Lower lobe of right lung (tissue), 2 donors: ENCODE measurements around the gene GBP3. TPM values are rescaled to one million over a fixed set of nuclear protein-coding genes. Genes with fewer than 3 reads are reported as not detected.
"Not testable (repeated sequence)": the region's sequence is repeated elsewhere in the genome, so short reads cannot be mapped to it uniquely, and the experiment has no call there.

Experiments used
- ATAC-seq, 2 donors: fragments of 200-7000 bp; cut with Tn5 transposase; one replicate each; pipeline ENCODE4 v1.9.1; 2020 to 2022; ENCODE audit warnings: mild to moderate bottlenecking in 2 of 2, moderate library complexity in 2 of 2
- DNase-seq: peaks from one replicate; pipeline ENCODE4 v3.0.0-alpha.2; 2020
- H3K27ac ChIP-seq: fragments of 200-600 bp; one replicate; pipeline ENCODE4 v1.8.0; 2022
- H3K27me3 ChIP-seq: fragments of 200-600 bp; one replicate; pipeline ENCODE4 v1.8.0; 2022; ENCODE audit warnings: low read depth
- H3K36me3 ChIP-seq: fragments of 200-600 bp; one replicate; pipeline ENCODE4 v1.8.0; 2022; ENCODE audit warnings: mild to moderate bottlenecking
- H3K4me1 ChIP-seq: fragments of 200-600 bp; one replicate; pipeline ENCODE4 v1.8.0; 2022
- H3K4me3 ChIP-seq: fragments of 200-600 bp; one replicate; pipeline ENCODE4 v1.8.0; 2022; ENCODE audit warnings: mild to moderate bottlenecking
- H3K9me3 ChIP-seq: fragments of 200-600 bp; one replicate; pipeline ENCODE4 v1.8.0; 2022
- intact Hi-C: fragments of 100-400 bp; cut with DNase I; formaldehyde crosslinking; loops from one replicate; pipeline ENCODE4 v1.11.0; 2022
- total RNA-seq: library from RNA; stranded (reverse); fragmentation: NEBNext Ultra II Directional; extraction: Animal tissue kit (Norgen Biotek cat#: 25700); gene quantifications from one replicate; pipeline ENCODE4 v1.2.1, GENCODE V29; 2021
- TF ChIP-seq, protein P1 (sequence below): fragments of 200-600 bp; IDR thresholded peaks from one replicate; pipeline ENCODE4 v1.8.0; 2022; ENCODE audit warnings: antibody characterized with exemption, mild to moderate bottlenecking
- donor health status: DM: no; HTN: yes; CAD: no; lungs with severe emphysema.

The GBP3 gene
- total RNA-seq, 1 donor from 2014 or later = 60.2 TPM

DNA sequence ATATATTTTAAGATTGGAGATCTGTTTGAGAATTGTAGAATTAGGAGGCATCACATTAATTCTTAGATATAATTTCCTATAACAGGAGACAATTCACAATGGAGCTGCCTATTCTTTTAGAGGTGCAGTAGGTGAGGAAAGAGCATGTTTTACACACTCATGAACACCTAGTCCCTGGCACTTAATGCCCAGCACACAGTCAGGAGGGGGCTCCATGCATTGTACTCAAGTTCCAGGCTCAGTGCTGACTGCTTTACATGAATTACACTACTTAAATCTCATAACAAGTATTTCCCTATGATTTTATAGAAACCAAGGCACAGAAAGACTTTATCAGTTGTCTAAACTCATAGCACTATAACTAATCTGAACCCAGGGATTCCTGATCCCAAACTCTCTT lies 360 bp upstream of the GBP3 start:
- peak in 1 of 2 donors; percentile 28 for ATAC-seq
- peak overlapping the region; percentile 64 for H3K4me3 ChIP-seq
- intact Hi-C loops = no loop called here
- peaks cover 20% of the 10 kb centered on the region for H3K36me3 ChIP-seq
- no peak for DNase-seq
- TF ChIP-seq, protein P1, sequence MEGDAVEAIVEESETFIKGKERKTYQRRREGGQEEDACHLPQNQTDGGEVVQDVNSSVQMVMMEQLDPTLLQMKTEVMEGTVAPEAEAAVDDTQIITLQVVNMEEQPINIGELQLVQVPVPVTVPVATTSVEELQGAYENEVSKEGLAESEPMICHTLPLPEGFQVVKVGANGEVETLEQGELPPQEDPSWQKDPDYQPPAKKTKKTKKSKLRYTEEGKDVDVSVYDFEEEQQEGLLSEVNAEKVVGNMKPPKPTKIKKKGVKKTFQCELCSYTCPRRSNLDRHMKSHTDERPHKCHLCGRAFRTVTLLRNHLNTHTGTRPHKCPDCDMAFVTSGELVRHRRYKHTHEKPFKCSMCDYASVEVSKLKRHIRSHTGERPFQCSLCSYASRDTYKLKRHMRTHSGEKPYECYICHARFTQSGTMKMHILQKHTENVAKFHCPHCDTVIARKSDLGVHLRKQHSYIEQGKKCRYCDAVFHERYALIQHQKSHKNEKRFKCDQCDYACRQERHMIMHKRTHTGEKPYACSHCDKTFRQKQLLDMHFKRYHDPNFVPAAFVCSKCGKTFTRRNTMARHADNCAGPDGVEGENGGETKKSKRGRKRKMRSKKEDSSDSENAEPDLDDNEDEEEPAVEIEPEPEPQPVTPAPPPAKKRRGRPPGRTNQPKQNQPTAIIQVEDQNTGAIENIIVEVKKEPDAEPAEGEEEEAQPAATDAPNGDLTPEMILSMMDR = no peak
- H3K27ac ChIP-seq = peak overlapping the region; percentile 88
- no peaks in the 10 kb centered on the region for H3K27me3 ChIP-seq
- H3K4me1 ChIP-seq = peaks cover 17% of the 10 kb centered on the region
- no peaks in the 10 kb centered on the region for H3K9me3 ChIP-seq

DNA sequence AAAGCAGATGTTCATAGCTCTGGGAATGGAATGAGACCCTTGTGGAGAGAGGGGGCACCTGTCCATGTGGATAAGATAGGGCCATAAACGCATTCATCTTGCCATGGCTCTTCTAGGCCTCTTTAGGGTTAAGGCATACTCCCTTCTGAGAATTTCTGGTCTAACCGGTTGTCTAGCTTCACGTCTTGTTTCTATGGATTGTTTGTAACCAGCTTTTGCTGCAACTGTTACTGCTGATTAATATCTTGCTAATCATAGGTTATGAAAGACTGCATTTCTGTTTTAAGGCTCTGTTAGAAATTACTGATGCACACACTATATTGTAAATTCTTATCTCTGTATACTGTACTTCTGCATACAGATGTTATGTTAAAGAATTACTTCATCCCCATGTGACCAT lies 4.3 kb downstream of the GBP3 start:
- H3K9me3 ChIP-seq, ATAC-seq, H3K27me3 ChIP-seq, H3K27ac ChIP-seq, H3K4me3 ChIP-seq, intact Hi-C loops, DNase-seq: not testable (repeated sequence)
- Histone ChIP-seq H3K4me1 (peaks cover 30% of the 10 kb centered on the region), H3K36me3 (peaks cover 54% of the 10 kb centered on the region)

DNA sequence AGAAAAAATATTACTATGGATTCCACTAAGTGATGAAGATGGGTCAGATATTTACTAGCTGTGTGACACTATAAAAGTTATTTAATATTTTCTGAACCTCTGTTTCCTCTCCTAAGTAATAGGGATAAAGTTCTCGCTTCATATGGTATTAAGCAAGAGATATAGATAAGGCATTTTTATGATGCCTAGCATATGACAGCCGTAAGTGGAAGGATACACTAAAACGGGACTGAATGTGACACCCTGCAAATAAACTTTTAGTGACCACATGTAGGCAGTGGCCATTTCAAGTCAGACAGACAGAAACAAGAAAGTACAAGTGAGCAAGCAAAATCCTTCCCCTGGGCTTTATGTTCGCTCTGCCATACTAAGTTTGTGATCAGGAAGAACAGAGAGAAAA lies 14.2 kb downstream of the GBP3 start:
- no peak overlapping the region for H3K27ac ChIP-seq
- DNase-seq = no peak
- no peak for ATAC-seq
- no peak overlapping the region for H3K4me3 ChIP-seq
- H3K9me3 ChIP-seq = no peaks in the 10 kb centered on the region
- no peaks in the 10 kb centered on the region for H3K4me1 ChIP-seq
- intact Hi-C loops = no loop called here
- peaks cover 83% of the 10 kb centered on the region for H3K36me3 ChIP-seq
- no peaks in the 10 kb centered on the region for H3K27me3 ChIP-seq
- TF ChIP-seq, protein P1 = no peak

- ATAC-seq (no peak), DNase-seq (no peak)
- Histone ChIP-seq H3K27ac (peak overlapping the region; percentile 12), H3K27me3 (no peaks in the 10 kb centered on the region), H3K9me3 (no peaks in the 10 kb centered on the region), H3K4me1 (no peaks in the 10 kb centered on the region), H3K4me3 (no peak overlapping the region), H3K36me3 (peaks cover 53% of the 10 kb centered on the region)
- TF ChIP-seq, protein P1 = no peak
- intact Hi-C loops = no loop called here
Measured at GRCh38 chr1:89005286-89006151, 17.1 kb downstream of the GBP3 start.

DNA sequence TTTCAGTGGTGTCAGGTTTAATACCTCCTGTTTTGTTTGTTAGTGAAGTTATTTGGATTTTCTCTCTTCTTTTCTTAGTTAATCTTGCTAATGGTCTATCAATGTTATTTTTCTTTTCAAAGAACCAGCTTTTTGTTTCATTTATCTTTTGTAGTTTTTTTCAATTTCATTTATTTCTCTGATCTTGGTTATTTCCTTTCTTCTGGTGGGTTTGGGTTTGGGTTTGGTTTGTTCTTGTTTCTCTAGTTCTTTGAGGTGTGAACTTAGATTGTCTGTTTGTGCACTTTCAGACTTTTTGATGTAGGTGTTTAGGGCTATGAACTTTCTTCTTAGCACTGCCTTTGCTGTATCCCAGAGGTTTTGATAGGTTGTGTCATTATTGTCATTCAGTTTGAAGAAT lies 20.5 kb downstream of the GBP3 start:
- intact Hi-C loops = not testable (repeated sequence)

GRCh38 chr1:89001510-89001909 lies 21.2 kb downstream of the GBP3 start:
- Histone ChIP-seq H3K4me3 (no peak overlapping the region), H3K27me3 (no peaks in the 10 kb centered on the region), H3K9me3 (no peaks in the 10 kb centered on the region), H3K27ac (no peak overlapping the region), H3K4me1 (no peaks in the 10 kb centered on the region), H3K36me3 (peaks cover 13% of the 10 kb centered on the region)
- ATAC-seq = no peak
- intact Hi-C loops = no loop called here
- TF ChIP-seq, protein P1 = no peak
- DNase-seq = no peak

More for the DNA sequence above, 20.5 kb downstream of the GBP3 start:
- not testable (repeated sequence) for ATAC-seq, H3K9me3 ChIP-seq, H3K27me3 ChIP-seq, DNase-seq, H3K4me3 ChIP-seq, H3K4me1 ChIP-seq, H3K27ac ChIP-seq
- peaks cover 20% of the 10 kb centered on the region for H3K36me3 ChIP-seq
